Nephron (organoid): ENCODE results near the gene TMTC1.

Experiments
- H3K27ac Mint-ChIP-seq, 3 experiments: 2 replicates each; pipeline ENCODE4 v1.8.0; 2020; ENCODE audit warnings: mixed read lengths in 3 of 3, mild to moderate bottlenecking in 2 of 3, moderate library complexity in 1 of 3
- H3K27me3 Mint-ChIP-seq: 2 replicates; pipeline ENCODE4 v1.8.0; 2021; ENCODE audit warnings: low read depth, mild to moderate bottlenecking, moderate library complexity, mixed read lengths
- H3K36me3 Mint-ChIP-seq: 2 replicates; pipeline ENCODE4 v1.8.0; 2020; ENCODE audit warnings: low read depth, mixed read lengths
- H3K4me1 Mint-ChIP-seq: 2 replicates; pipeline ENCODE4 v1.8.0; 2020; ENCODE audit warnings: mixed read lengths
- H3K4me3 Mint-ChIP-seq, 3 experiments: 2 replicates each; pipeline ENCODE4 v1.8.0; 2020; ENCODE audit warnings: mild to moderate bottlenecking in 3 of 3, mixed read lengths in 3 of 3, moderate library complexity in 2 of 3
- H3K9me3 Mint-ChIP-seq: 2 replicates; pipeline ENCODE4 v1.8.0; 2020; ENCODE audit warnings: mixed read lengths
- CTCF ChIP-seq, 3 experiments: fragments of 200-600 bp; sonication (generic); IDR thresholded peaks; one replicate each; pipeline ENCODE4 v1.5.0; 2021; ENCODE audit warnings: antibody characterized with exemption in 3 of 3; ENCODE audit not compliant: unreplicated experiment in 3 of 3

TMTC1 gene

DNA sequence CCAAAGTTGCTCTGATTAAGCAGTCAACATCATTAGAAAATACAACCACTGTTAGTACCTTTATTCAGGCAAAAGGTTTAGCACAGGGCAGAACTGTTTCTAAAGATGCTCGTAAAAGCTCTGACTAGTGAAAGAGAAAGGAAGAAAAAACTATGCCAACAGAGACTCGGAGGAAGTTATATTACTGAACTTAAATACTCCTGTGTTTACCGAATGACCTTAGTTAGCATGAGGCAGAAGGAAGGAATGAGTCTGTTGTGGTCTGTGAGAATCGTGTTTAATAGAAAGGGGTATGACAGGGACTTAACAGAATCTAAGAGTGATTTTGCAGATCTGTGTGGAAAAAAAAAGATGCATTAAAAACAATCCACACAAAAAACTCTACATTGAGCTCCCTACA lies 202.1 kb downstream of the TMTC1 start:
- no peaks in the 10 kb centered on the region for H3K36me3 Mint-ChIP-seq
- H3K27ac Mint-ChIP-seq: peak overlapping the region in 2 of 3 experiments; percentile 17 to 56
- no peak for TF ChIP-seq CTCF (IDR thresholded peaks at IDR 0.05; ENCODE audit: unreplicated experiment in 3 of 3)
- peaks cover 36% of the 10 kb centered on the region for H3K4me1 Mint-ChIP-seq
- no peaks in the 10 kb centered on the region for H3K9me3 Mint-ChIP-seq
- no peaks in the 10 kb centered on the region for H3K27me3 Mint-ChIP-seq
- no peak overlapping the region for H3K4me3 Mint-ChIP-seq

DNA sequence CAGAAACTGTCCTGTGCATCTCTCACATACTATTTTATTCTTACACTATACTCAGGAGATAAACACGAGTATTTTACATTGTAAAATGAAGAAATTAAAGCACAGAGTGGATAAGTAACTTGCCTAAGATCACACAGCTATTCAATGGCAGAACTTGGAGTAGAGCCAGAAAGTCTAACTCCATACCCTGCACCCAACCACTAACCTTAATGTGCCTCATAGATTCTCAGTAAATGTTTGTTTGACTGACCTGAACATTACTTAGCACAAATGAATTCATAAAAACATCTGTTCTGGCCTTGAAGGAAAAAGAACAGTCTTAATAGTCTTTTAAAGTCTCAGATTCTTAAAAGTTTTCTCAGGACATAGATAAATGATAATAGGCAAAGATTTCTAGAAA lies 202.8 kb downstream of the TMTC1 start:
- TF ChIP-seq CTCF (IDR thresholded peaks at IDR 0.05; ENCODE audit: unreplicated experiment in 3 of 3): no peak
- H3K36me3 Mint-ChIP-seq: no peaks in the 10 kb centered on the region
- H3K27ac Mint-ChIP-seq: peak overlapping the region in 1 of 3 experiments; percentile 56
- peaks cover 36% of the 10 kb centered on the region for H3K4me1 Mint-ChIP-seq
- no peak overlapping the region for H3K4me3 Mint-ChIP-seq
- no peaks in the 10 kb centered on the region for H3K9me3 Mint-ChIP-seq
- H3K27me3 Mint-ChIP-seq: no peaks in the 10 kb centered on the region

DNA sequence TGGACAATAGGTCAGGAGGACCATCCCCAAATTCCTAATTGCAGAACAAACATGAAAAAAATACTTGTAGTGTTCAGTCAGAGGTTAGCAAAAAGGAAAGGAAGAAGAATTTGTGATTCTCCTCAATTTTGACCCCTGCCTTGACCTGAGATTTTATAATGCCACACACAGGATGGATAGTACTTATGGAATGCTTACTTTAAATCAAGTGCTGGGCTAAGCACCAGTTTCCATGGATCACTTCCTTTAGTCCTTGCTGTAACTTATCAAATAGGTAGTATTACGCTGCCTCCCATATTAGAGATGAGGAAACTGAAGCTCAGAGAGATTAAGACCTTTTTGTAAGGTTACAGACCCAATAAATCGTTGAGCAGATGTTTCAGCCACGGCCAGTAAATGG lies 205.0 kb downstream of the TMTC1 start:
- Mint-ChIP-seq H3K4me1 (peaks cover 36% of the 10 kb centered on the region), H3K27me3 (no peaks in the 10 kb centered on the region), H3K4me3 (no peak overlapping the region), H3K27ac (peak overlapping the region; percentile 43 to 78 (median 52)), H3K9me3 (no peaks in the 10 kb centered on the region), H3K36me3 (no peaks in the 10 kb centered on the region)
- TF ChIP-seq CTCF (IDR thresholded peaks at IDR 0.05; ENCODE audit: unreplicated experiment in 3 of 3): no peak

GRCh38 chr12:29578070-29578469 lies 205.7 kb downstream of the TMTC1 start:
- Mint-ChIP-seq H3K27ac (peak overlapping the region in 2 of 3 experiments; percentile 42 to 52), H3K9me3 (no peaks in the 10 kb centered on the region), H3K27me3 (peaks cover 4% of the 10 kb centered on the region), H3K4me1 (peaks cover 40% of the 10 kb centered on the region), H3K4me3 (no peak overlapping the region), H3K36me3 (no peaks in the 10 kb centered on the region)
- no peak for TF ChIP-seq CTCF (IDR thresholded peaks at IDR 0.05; ENCODE audit: unreplicated experiment in 3 of 3)

DNA sequence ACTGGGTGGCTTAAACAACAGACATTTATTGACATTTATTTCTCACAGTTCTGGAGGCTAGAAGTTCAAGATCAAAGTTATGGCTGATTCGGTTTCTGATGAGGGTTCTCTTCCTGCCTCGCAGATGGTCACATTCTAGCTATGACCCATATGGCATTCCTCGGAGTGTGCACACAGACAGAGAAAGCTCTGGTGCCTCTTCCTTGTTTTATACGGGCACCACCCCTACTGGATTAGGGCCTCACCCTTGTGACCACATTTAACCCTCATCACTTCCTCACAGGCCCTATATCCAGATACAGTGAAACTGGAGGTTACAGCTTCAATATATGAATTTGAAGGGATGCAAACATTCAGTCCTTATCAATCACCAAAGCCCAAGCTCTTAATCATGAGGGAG lies 209.2 kb downstream of the TMTC1 start:
- Mint-ChIP-seq H3K27me3 (peaks cover 4% of the 10 kb centered on the region), H3K4me1 (peaks cover 34% of the 10 kb centered on the region), H3K4me3 (no peak overlapping the region), H3K9me3 (no peaks in the 10 kb centered on the region), H3K27ac (no peak overlapping the region), H3K36me3 (no peaks in the 10 kb centered on the region)
- no peak for TF ChIP-seq CTCF (IDR thresholded peaks at IDR 0.05; ENCODE audit: unreplicated experiment in 3 of 3)

- peaks cover 36% of the 10 kb centered on the region for H3K4me1 Mint-ChIP-seq
- peak overlapping the region in 2 of 3 experiments; percentile 67 to 73 for H3K27ac Mint-ChIP-seq
- H3K9me3 Mint-ChIP-seq: no peaks in the 10 kb centered on the region
- H3K4me3 Mint-ChIP-seq: no peak overlapping the region
- TF ChIP-seq CTCF (IDR thresholded peaks at IDR 0.05; ENCODE audit: unreplicated experiment in 3 of 3): no peak
- H3K36me3 Mint-ChIP-seq: no peaks in the 10 kb centered on the region
- H3K27me3 Mint-ChIP-seq: peaks cover 4% of the 10 kb centered on the region
Observed at GRCh38 chr12:29572938-29573337, 210.8 kb downstream of the TMTC1 start.
